ENCODE data around the gene CD79B. TPM values are rescaled to one million over a fixed set of nuclear protein-coding genes. Genes with fewer than 3 reads are reported as not detected.

The CD79B gene
- total and polyA plus RNA-seq, 10 of the 15 experiments (the other 5 are each of a cell fraction or from before 2014, with no cell fraction given): 17.5 to 148 (median 79.1) TPM

- no peak for TF ChIP-seq E2F4 (IDR thresholded peaks at IDR 0.05; ENCODE audit: low read depth, low read length)
- TF ChIP-seq JUND (IDR thresholded peaks at IDR 0.05; ENCODE audit: low read depth, low read length): no peak
Observed at GRCh38 chr17:63932721-63933120, 590 bp upstream of the CD79B start (continued).

- DNase-seq (ENCODE audit: low read depth, low spot score): no peak
- H3K36me3 ChIP-seq (ENCODE audit: control insufficient read depth in 2 of 2, insufficient read depth in 2 of 2, low read length in 1 of 2): peaks cover 7 to 11% of the 10 kb centered on the region in 2 experiments; a peak in 2 of 4 replicates
- TF ChIP-seq POLR2AphosphoS5 (IDR thresholded peaks at IDR 0.05; ENCODE audit: low read length): no peak; the same call in 1 of the 2 replicates
- TF ChIP-seq ZNF384 (IDR thresholded peaks at IDR 0.05; ENCODE audit: borderline replicate concordance, low read depth, low read length): no peak
- no peak for TF ChIP-seq TCF3 (IDR thresholded peaks at IDR 0.05; ENCODE audit: borderline replicate concordance, insufficient read depth, low read depth, low read length)
- TF ChIP-seq EGR1 (IDR thresholded peaks at IDR 0.05; ENCODE audit: borderline replicate concordance in 1 of 2, low read depth in 2 of 2, low read length in 2 of 2): peak in 1 of 2 experiments; percentile 39; a peak in 1 of 3 replicates
- peak; percentile 63; the same call in 1 of the 2 replicates for TF ChIP-seq NKRF (conservative IDR thresholded peaks at IDR 0.05)
- TF ChIP-seq SPI1 (IDR thresholded peaks at IDR 0.05; ENCODE audit: borderline replicate concordance, insufficient read depth, low read depth, low read length): peak; percentile 78
- TF ChIP-seq ZNF24 (IDR thresholded peaks at IDR 0.05): no peak
- TF ChIP-seq MTA2 (IDR thresholded peaks at IDR 0.05; ENCODE audit: low read depth): no peak
- CTCF ChIA-PET: interaction anchor here (0.5 to 8.7 kb wide), 13 partner anchors 9 to 215 kb away, joined by 3 to 153 read pairs (median 4); partner anchors contain the start of genes GH1 and ICAM2
- peak overlapping the region; percentile 89 for H3K27ac ChIP-seq (ENCODE audit: control insufficient read depth, insufficient read depth)
- H3K9ac ChIP-seq (ENCODE audit: control insufficient read depth, insufficient read depth, low read length): peak overlapping the region; percentile 86
- H2AFZ ChIP-seq (ENCODE audit: control insufficient read depth, low read depth, low read length): no peak overlapping the region; the same call in 1 of the 2 replicates
- RAD21 ChIA-PET (ENCODE audit: unreplicated experiment): interaction anchor here (0.6 to 9.0 kb wide), 13 partner anchors 11 to 332 kb away, joined by 3 to 130 read pairs (median 4); partner anchors contain the start of genes GH1, ICAM2 and TEX2
- H3K4me2 ChIP-seq (ENCODE audit: control insufficient read depth, insufficient read depth): peak overlapping the region; percentile 98
- intact Hi-C loops (cut with micrococcal nuclease; ENCODE audit: unreplicated experiment): no loop called here
- no TSS peak for BruUV-seq (replicated peaks)
- no peaks in the 10 kb centered on the region for H3K27me3 ChIP-seq (replicated peaks in 1 of 2; ENCODE audit: control insufficient read depth in 2 of 2, insufficient read depth in 2 of 2, low read length in 1 of 2)
- in situ Hi-C loops (cut with MboI): no loop called here
- H3K4me1 ChIP-seq (ENCODE audit: control insufficient read depth, insufficient read depth, low read length): peaks cover 47% of the 10 kb centered on the region
- peak; percentile 80 for ATAC-seq
- no peaks in the 10 kb centered on the region for H3K9me3 ChIP-seq (replicated peaks; ENCODE audit: control insufficient read depth, insufficient read depth, low read length)
- 4% methylated on average over 16 of the region's 16 CpGs for WGBS (ENCODE audit: insufficient coverage, insufficient replicate concordance, low lambda C conversion rate, missing lambda C conversion rate)
- POLR2A ChIA-PET: interaction anchor here (0.6 to 5.9 kb wide), 10 partner anchors 9 to 239 kb away, joined by 3 to 68 read pairs (median 6); partner anchors contain the start of genes ERN1 and ICAM2
- peak; percentile 76 for FAIRE-seq
- peaks cover 32% of the 10 kb centered on the region for H3K79me2 ChIP-seq (ENCODE audit: control insufficient read depth, insufficient read depth, low read length)
- SMC1A ChIA-PET (ENCODE audit: uncharacterized antibody, unreplicated experiment): interaction anchor here (0.6 to 9.0 kb wide), 7 partner anchors 11 to 203 kb away, joined by 3 to 111 read pairs (median 6); partner anchors contain the start of genes GH1 and ICAM2
- H3K4me3 ChIP-seq: peak overlapping the region; percentile 98
- no peaks in the 10 kb centered on the region for H4K20me1 ChIP-seq (ENCODE audit: control insufficient read depth, insufficient read depth)
Observed at GRCh38 chr17:63930951-63931575, 1.1 kb downstream of the CD79B start.

Measured in GM12878 (cell line).